ENCODE data around the gene CANX. TPM values are rescaled to one million over a fixed set of nuclear protein-coding genes. Genes with fewer than 3 reads are reported as not detected.

Gene CANX
- total RNA-seq, 1 donor from 2014 or later = 318 TPM

- H3K27ac Mint-ChIP-seq = no peak overlapping the region
- H3K9me3 Mint-ChIP-seq = no peaks in the 10 kb centered on the region
- ATAC-seq (ENCODE audit: low read depth) (no peak), DNase-seq (no peak)
- intact Hi-C loops (cut with micrococcal nuclease) = no loop called here
- no peaks in the 10 kb centered on the region for H3K27me3 Mint-ChIP-seq
- peaks cover 24% of the 10 kb centered on the region for H3K36me3 Mint-ChIP-seq (ENCODE audit: low read depth)
- no peak for TF ChIP-seq CTCF (IDR thresholded peaks at IDR 0.05)
- H3K4me3 Mint-ChIP-seq = no peak overlapping the region
- ChIA-PET POLR2A (no interaction called here), CTCF (no interaction called here)
- H3K4me1 Mint-ChIP-seq = peaks cover 14% of the 10 kb centered on the region
These were observed 48.1 kb downstream of the CANX start for GRCh38 chr5:179746872-179747271.

- H3K27ac Mint-ChIP-seq = no peak overlapping the region
- POLR2A ChIA-PET = no interaction called here
These were observed 49.0 kb downstream of the CANX start for GRCh38 chr5:179747811-179748210.

GRCh38 chr5:179749857-179750508, 51.2 kb downstream of the CANX start:
- DNase-seq (no peak), ATAC-seq (ENCODE audit: low read depth) (no peak)
- Mint-ChIP-seq H3K4me3 (no peak overlapping the region), H3K4me1 (peaks cover 31% of the 10 kb centered on the region), H3K27ac (no peak overlapping the region), H3K36me3 (ENCODE audit: low read depth) (peaks cover 22% of the 10 kb centered on the region), H3K9me3 (no peaks in the 10 kb centered on the region), H3K27me3 (no peaks in the 10 kb centered on the region)
- ChIA-PET CTCF (no interaction called here), POLR2A (interaction anchor here (0.6 to 1.1 kb wide), 2 partner anchors 9 to 18 kb away, joined by 3 read pairs; no protein-coding TSS in a partner anchor)
- intact Hi-C loops (cut with micrococcal nuclease) = no loop called here
- no peak for TF ChIP-seq CTCF (IDR thresholded peaks at IDR 0.05)

More at GRCh38 chr5:179747811-179748210, 49.0 kb downstream of the CANX start:
- TF ChIP-seq CTCF (IDR thresholded peaks at IDR 0.05) = no peak
- intact Hi-C loops (cut with micrococcal nuclease) = no loop called here
- Mint-ChIP-seq H3K27me3 (no peaks in the 10 kb centered on the region), H3K4me1 (peaks cover 14% of the 10 kb centered on the region), H3K9me3 (no peaks in the 10 kb centered on the region), H3K4me3 (no peak overlapping the region), H3K36me3 (ENCODE audit: low read depth) (peaks cover 22% of the 10 kb centered on the region)
- ATAC-seq (ENCODE audit: low read depth) = no peak
- CTCF ChIA-PET = no interaction called here
- DNase-seq = no peak

GRCh38 chr5:179753971-179754370, 55.2 kb downstream of the CANX start:
- Mint-ChIP-seq H3K9me3 (no peaks in the 10 kb centered on the region), H3K36me3 (ENCODE audit: low read depth) (peaks cover 20% of the 10 kb centered on the region), H3K4me1 (peaks cover 28% of the 10 kb centered on the region), H3K27ac (no peak overlapping the region), H3K27me3 (no peaks in the 10 kb centered on the region), H3K4me3 (no peak overlapping the region)
- ATAC-seq (ENCODE audit: low read depth) = no peak
- no peak for TF ChIP-seq CTCF (IDR thresholded peaks at IDR 0.05)
- ChIA-PET CTCF (interaction anchor here (1.5 kb wide), 1 partner anchor 9 kb away, joined by 6 read pairs; no protein-coding TSS in a partner anchor), POLR2A (interaction anchor here (0.5 kb wide), 1 partner anchor 42 kb away, joined by 4 read pairs; no protein-coding TSS in a partner anchor)
- intact Hi-C loops (cut with micrococcal nuclease) = no loop called here
- no peak for DNase-seq

- no peak for ATAC-seq (ENCODE audit: low read depth)
- Mint-ChIP-seq H3K4me1 (peaks cover 36% of the 10 kb centered on the region), H3K9me3 (no peaks in the 10 kb centered on the region), H3K36me3 (ENCODE audit: low read depth) (peaks cover 23% of the 10 kb centered on the region), H3K4me3 (no peak overlapping the region), H3K27ac (no peak overlapping the region), H3K27me3 (no peaks in the 10 kb centered on the region)
- intact Hi-C loops (cut with micrococcal nuclease) = no loop called here
- no peak for DNase-seq
- ChIA-PET CTCF (interaction anchor here (1.5 kb wide), 1 partner anchor 8 kb away, joined by 6 read pairs; no protein-coding TSS in a partner anchor), POLR2A (no interaction called here)
- TF ChIP-seq CTCF (IDR thresholded peaks at IDR 0.05) = no peak
These were observed 56.3 kb downstream of the CANX start for GRCh38 chr5:179755022-179755421.

All from activated B cell treated with CpG ODN at 0.5 μM for 24 hours (primary cell).